RKO (cell line): ENCODE data around the gene PSORS1C2.

Experiments used
- DNase-seq: peaks from one replicate; pipeline ENCODE4 v3.0.0-alpha.2; 2016; ENCODE audit warnings: low spot score

The PSORS1C2 gene

GRCh38 chr6:31140643-31141042 lies 1.8 kb upstream of the PSORS1C2 start:
- DNase-seq: no peak

GRCh38 chr6:31139599-31139998 lies 733 bp upstream of the PSORS1C2 start:
- no peak for DNase-seq

GRCh38 chr6:31135710-31136109 lies 3.2 kb downstream of the PSORS1C2 start:
- DNase-seq: no peak

DNA sequence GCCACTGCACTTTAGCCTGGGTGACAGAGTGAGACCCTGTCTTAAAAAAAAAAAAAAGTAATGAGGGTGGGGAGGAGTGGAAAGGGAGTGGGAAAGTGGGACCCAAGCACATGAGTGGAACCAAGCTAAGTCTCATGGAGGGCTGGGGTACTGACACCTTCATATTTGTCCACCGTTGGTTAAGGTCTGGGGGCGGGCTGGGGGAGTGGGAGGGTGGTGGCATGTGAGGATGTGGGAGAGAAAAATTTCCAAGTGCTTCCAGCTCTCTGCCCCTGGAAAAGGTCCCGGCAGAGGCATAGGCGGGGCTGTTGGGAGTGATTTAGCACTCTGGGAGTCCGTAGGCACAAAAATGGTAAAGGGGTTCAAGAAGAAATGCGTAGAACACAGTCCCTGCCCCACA lies 6.1 kb downstream of the PSORS1C2 start:
- DNase-seq: no peak

DNA sequence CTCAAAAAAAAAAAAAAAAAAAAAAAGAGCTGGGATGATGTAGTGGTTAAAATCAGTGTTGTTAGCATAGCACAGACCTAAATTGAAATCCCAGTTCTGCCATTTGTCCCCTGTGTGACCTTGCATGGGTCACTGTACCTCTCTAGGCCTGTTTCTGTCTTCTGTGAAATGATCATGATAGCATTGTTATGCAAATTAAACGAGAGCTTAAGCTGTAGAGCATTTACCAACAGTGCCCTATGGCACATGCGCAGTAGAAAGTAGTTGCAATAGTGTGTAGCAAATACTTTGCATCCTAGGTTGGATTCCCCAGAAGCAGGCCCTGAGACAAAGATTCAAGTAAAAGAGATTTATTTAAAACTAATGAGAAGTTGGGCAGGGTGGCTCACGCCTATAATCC lies 7.3 kb downstream of the PSORS1C2 start:
- no peak for DNase-seq

DNA sequence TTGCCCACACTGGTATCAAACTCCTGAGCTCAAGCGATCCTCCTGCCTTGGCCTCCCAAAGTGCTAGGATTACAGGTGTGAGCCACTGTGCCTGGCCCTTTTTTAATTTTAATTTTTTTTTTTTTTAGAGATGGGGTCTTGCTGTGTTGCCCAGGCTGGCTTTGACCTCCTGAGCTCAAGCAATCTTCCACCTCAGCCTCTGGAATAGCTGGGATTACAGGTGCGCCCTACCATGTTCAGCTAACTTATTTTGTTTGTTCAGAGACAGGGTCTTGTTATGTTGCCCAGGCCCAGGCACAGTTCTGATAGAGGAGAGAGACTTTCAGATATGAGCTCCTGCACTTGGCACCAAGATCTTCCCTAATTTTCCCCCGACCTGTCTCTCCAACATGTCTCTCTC lies 8.1 kb downstream of the PSORS1C2 start:
- DNase-seq: no peak

GRCh38 chr6:31129130-31129529 lies 9.7 kb downstream of the PSORS1C2 start:
- DNase-seq: no peak

DNA sequence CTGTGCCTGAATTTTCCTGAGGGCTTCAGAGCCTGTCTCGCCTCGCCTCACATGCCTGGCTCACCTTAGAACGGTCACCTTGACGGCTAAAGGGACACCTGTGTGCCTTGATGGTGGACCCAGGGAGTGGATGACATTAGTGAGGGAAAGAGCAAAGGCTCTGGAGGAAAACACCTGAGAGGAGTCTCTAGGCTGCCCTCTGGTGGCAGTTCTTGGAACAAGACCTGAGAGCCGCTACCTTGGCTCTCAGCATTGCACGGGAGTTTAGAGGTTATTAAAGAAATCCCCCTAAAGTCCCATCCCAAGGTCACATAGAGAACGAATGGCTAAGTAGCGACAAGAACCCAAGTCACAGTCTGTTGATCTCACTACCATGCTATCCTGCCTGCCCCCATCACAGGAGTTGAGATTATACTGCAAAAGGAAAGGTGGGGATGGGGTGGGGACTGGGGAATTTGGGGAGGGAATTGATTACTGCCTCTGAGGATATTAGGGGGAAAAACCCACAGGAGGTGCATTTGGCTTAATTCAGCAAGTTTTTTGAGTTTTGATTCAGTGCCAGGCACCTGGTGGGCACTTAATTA lies 10.7 kb downstream of the PSORS1C2 start:
- DNase-seq: peak; percentile 24

- DNase-seq: no peak
Observed at GRCh38 chr6:31126396-31127175, 12.3 kb downstream of the PSORS1C2 start.

- no peak for DNase-seq
Observed at GRCh38 chr6:31125586-31126363, 13.1 kb downstream of the PSORS1C2 start.

DNA sequence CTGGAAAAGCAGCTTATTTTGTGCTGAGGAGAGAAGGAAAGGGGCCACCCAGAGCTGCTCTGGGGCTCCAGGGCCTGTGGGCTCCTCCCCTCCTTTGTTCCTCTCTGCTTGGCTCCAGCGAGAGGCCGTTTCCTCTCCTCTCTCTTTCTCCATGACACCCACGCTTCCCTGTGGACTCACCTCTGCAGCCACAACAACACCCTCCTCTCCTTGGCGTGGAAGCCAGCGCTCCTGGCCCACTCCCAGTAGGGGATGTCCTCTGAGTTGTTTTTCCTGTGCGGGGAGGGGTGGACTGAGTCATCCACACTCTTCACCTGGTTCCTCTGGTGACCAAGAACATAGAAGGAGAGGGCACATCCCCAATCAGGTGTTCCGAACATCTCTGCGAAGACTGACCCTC lies 13.7 kb downstream of the PSORS1C2 start:
- no peak for DNase-seq

- no peak for DNase-seq
Observed at GRCh38 chr6:31122791-31123706, 15.8 kb downstream of the PSORS1C2 start.

DNA sequence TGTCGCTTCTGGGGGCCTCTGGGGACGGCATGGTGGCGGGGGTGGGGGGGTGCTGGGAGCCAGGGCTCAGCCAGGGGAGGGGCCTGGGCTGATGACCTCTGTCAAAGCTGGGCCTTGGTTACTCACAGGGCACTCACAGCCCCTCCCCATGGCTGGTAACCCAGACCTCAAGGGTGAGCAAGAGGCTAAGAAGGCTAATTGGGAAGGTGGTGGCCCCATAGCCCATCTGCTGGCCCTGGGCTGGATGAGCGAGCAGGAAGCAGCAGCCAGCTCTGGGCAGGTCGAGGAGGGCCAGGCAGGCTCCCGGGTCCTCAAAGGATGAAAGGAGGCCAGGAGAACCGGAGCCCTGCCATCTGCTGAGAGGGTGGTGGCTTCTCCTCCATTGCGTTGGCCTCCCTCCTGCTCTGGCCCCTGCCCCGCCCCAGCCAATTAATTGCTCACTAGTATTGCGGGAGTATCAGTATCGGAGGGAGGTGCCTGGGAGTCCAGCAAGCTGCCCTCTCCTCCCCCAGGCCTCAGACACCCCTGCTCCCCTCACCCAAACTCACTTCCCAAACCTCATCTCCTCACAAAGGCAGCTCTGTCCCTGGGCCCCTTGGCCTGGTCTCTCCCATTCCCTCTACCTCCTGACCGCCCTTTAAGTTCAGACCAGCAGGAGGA lies 17.6 kb downstream of the PSORS1C2 start:
- DNase-seq: no peak

DNA sequence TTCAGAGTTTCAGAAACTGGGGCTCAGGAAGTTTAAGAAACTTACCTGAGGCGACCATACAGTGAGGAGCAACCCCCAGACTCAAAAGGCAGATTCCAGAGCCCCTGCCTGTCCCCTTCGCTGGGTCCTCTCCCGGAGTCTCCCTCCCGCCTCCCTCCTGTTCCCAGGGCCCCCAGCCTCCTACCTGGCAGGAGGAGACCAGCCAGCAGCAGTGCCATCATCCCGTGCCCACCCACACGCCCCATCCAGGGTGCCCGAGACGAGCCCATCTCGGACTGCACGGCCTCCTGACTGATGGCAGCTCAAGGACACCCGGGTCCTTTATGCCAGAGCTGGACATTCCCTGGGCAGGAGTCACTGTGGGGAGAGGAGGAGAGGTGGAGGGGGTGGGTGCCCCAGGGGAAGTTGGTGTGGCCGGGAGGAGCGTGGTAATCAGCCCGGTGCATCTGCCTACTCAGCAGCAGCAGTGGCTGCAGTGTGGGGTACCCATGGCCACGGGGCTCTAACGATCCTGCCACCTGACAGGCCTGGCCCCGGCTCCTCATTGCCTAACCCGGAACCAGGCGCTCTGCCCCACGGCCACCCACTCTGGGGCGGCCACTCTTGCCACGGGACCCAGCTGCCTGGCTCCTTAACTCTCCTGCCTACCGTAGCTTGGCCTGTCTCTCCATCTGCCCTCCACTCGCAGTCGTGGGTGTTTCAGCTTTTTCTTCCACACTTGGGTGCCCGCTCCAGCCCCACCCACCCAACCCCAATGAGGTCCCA lies 18.5 kb downstream of the PSORS1C2 start, which contains the start of gene CDSN:
Gene CDSN (minus strand): TSS at position 296 of the 765 bp plus-strand sequence. CDS start 27 bp downstream, at position 269.
- no peak for DNase-seq

DNA sequence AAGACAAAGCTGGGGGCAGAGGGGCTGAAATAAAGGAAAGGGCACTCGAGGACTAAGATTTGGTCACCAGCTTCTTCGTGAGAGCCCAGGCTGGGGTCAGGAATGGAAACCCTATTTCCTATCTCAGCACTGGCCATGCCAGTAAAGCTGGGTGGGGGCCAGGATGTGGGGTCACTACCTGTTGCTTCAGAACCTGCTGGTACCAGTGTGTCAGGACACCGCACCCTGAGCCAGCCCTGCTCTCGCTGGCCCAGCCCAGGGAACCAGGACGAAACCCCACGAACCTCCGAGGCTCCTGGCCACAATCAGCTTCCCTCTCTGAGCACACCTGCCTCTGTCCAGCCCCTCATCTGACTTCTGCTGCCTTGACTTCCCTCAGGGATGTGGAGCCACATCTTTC lies 20.7 kb downstream of the PSORS1C2 start:
- DNase-seq: no peak

- DNase-seq: no peak
Observed at GRCh38 chr6:31116661-31117385, 22.0 kb downstream of the PSORS1C2 start.

GRCh38 chr6:31115941-31116560 lies 22.8 kb downstream of the PSORS1C2 start:
- DNase-seq: no peak

DNA sequence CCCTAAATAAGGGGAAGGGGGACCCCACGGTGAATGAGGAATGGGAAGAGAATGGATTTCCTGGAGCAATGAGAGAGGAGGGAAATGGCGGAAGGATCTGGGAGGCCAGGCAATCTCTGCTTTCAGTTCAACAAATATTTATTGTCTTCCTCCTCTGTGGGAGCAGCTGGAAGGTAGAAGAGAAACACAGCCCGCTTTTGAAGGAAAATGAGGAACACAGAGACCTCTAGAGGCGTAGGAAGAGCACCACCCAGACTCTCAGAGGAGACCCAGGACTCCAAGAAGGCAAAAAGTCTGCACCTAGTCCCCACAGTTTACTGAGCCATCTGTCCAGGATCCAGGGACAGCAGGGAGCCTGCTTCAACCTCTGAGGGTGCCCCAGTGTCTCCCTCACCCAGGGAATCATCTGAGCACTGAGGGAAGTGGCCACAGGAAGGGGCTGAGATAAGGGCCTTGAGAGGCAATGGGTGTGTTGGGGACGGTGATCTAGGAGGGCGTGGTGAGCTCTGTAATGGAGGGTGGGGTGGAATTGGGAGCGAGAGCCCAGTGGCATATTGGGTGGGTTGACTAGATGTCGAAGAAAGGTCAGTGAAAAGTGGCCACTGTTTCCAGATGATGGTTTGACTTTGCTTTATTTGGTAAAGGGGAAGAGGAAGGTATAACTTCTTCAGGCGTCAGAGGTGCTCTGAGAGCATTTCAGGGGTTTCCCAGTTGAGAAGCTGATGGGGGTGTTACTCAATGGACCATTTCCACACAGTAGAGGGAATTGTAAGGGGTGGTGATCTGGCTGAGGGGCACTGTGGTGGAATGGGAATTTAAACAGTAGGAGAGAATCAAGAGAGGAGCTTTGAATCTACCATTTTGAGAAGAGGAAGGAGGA lies 23.7 kb downstream of the PSORS1C2 start:
- no peak for DNase-seq

- peak; percentile 47 for DNase-seq
Observed at GRCh38 chr6:31114541-31114878, 24.4 kb downstream of the PSORS1C2 start, which contains the start of gene PSORS1C1. PSORS1C1 (plus strand) TSS chr6:31114800; CDS start chr6:31129633, 14,833 bp downstream.
